B cell (primary cell): ENCODE results near the gene VEZT. TPM values are rescaled to one million over a fixed set of nuclear protein-coding genes. Genes with fewer than 3 reads are reported as not detected.

Source experiments
- ATAC-seq: fragments of 200-7000 bp; cut with Tn5 transposase; one replicate; pipeline ENCODE4 v1.10.0; 2021; ENCODE audit warnings: low read depth, mild to moderate bottlenecking, moderate number of reproducible peaks, moderate library complexity
- CTCF ChIA-PET: fragments of 350-600 bp; sonication (Branson Sonifier 250); formaldehyde crosslinking; loops from one replicate; lab custom pipeline; 2021; ENCODE audit warnings: antibody characterized with exemption, inconsistent platforms; lab: Charles Lee
- POLR2A ChIA-PET: fragments of 350-600 bp; sonication (Branson Sonifier 250); formaldehyde crosslinking; loops from one replicate; lab custom pipeline; 2021; ENCODE audit warnings: antibody characterized with exemption; lab: Charles Lee
- DNase-seq: peaks from one replicate; pipeline ENCODE4 v3.0.0; 2013
- H2AFZ ChIP-seq: 2 replicates; pipeline ENCODE4 v1.6.1; 2012; ENCODE audit warnings: mild to moderate bottlenecking, low read depth, low read length; ENCODE audit not compliant: insufficient read depth, poor library complexity, severe bottlenecking
- H3K27ac ChIP-seq, 2 donors: 1 replicate in 1 of 2; 2 replicates in 1 of 2; pipeline ENCODE4 v1.5.1; 2012 to 2013; ENCODE audit warnings: low read length in 2 of 2, mild to moderate bottlenecking in 2 of 2, moderate library complexity in 1 of 2
- H3K27me3 ChIP-seq, 4 experiments: fragments of 200-600 bp in 1 of 4; sonication (generic) in 1 of 4; replicated peaks in 1 of 4; 1 replicate in 2 of 4; 2 replicates in 2 of 4; pipeline versions ENCODE4 v1.6.1 to v1.7.0; 2013 to 2016; ENCODE audit warnings: low read length in 3 of 4, mild to moderate bottlenecking in 2 of 4, mixed read lengths in 1 of 4, moderate library complexity in 1 of 4; ENCODE audit not compliant: insufficient read depth in 4 of 4, control insufficient read depth in 3 of 4; ENCODE audit errors: control extremely low read depth in 1 of 4
- H3K36me3 ChIP-seq, 2 experiments: replicated peaks in 1 of 2; 1 replicate in 1 of 2; 2 replicates in 1 of 2; pipeline versions ENCODE4 v1.6.1 to v1.7.1; 2013; ENCODE audit warnings: low read length in 1 of 2; ENCODE audit not compliant: insufficient read depth in 2 of 2, control insufficient read depth in 1 of 2; ENCODE audit errors: control extremely low read depth in 1 of 2, extremely low read depth in 1 of 2
- H3K4me1 ChIP-seq, 2 donors: fragments of 200-600 bp in 1 of 2; sonication (generic) in 1 of 2; 1 replicate in 1 of 2; 2 replicates in 1 of 2; pipeline versions ENCODE4 v1.5.1 to v1.6.1; 2013 to 2017; ENCODE audit warnings: low read length in 2 of 2; ENCODE audit not compliant: control insufficient read depth in 2 of 2, insufficient read depth in 2 of 2
- H3K4me2 ChIP-seq: replicated peaks from 2 replicates; pipeline ENCODE3; 2012; ENCODE audit warnings: mild to moderate bottlenecking, low read depth, low read length; ENCODE audit not compliant: poor library complexity, severe bottlenecking
- H3K4me3 ChIP-seq, 5 experiments: fragments of 200-600 bp in 1 of 5; sonication (generic) in 1 of 5; 1 replicate in 3 of 5; 2 replicates in 2 of 5; pipeline versions ENCODE4 v1.5.1 to v1.7.0; 2011 to 2016; ENCODE audit warnings: low read length in 4 of 5, mild to moderate bottlenecking in 4 of 5, low read depth in 2 of 5, control low read depth in 1 of 5, moderate library complexity in 1 of 5; ENCODE audit not compliant: insufficient read depth in 1 of 5; ENCODE audit errors: control extremely low read depth in 1 of 5, extremely low read depth in 1 of 5
- H3K79me2 ChIP-seq: fragments of 200-600 bp; sonication (generic); one replicate; pipeline ENCODE4 v1.6.0; 2016; ENCODE audit warnings: low read length; ENCODE audit not compliant: control insufficient read depth, insufficient read depth
- H3K9ac ChIP-seq: fragments of 200-600 bp; sonication (generic); 2 replicates; pipeline ENCODE4 v1.6.1; 2017; ENCODE audit warnings: mild to moderate bottlenecking, low read length, moderate library complexity
- H3K9me3 ChIP-seq, 3 donors: one replicate each; pipeline versions ENCODE4 v1.6.1 to v1.7.1; 2013; ENCODE audit warnings: low read length in 2 of 3; ENCODE audit not compliant: control insufficient read depth in 2 of 3, insufficient read depth in 1 of 3; ENCODE audit errors: control extremely low read depth in 1 of 3
- H4K20me1 ChIP-seq: 2 replicates; pipeline ENCODE4 v1.6.0; 2012; ENCODE audit warnings: mild to moderate bottlenecking, low read length; ENCODE audit not compliant: insufficient read depth, control insufficient read depth, poor library complexity, severe bottlenecking
- H3K27ac Mint-ChIP-seq: one replicate; pipeline ENCODE4 v1.8.0; 2021; ENCODE audit warnings: mixed read lengths
- H3K27me3 Mint-ChIP-seq: one replicate; pipeline ENCODE4 v1.8.0; 2021; ENCODE audit warnings: mixed read lengths
- H3K4me1 Mint-ChIP-seq: one replicate; pipeline ENCODE4 v1.8.0; 2021; ENCODE audit warnings: mixed read lengths
- H3K4me3 Mint-ChIP-seq: one replicate; pipeline ENCODE4 v1.8.0; 2021; ENCODE audit warnings: mixed read lengths
- H3K9me3 Mint-ChIP-seq: one replicate; pipeline ENCODE4 v1.8.0; 2022; ENCODE audit warnings: mixed read lengths; ENCODE audit not compliant: insufficient read depth
- CTCF ChIP-seq: fragments of 200-600 bp; IDR thresholded peaks from one replicate; pipeline ENCODE4 v1.8.0; 2022; ENCODE audit warnings: antibody characterized with exemption, mild to moderate bottlenecking
- EZH2 ChIP-seq: IDR thresholded peaks from 2 replicates; pipeline ENCODE4 v1.6.1; 2012; ENCODE audit warnings: borderline replicate concordance, low read depth, mild to moderate bottlenecking, moderate library complexity, low read length; ENCODE audit not compliant: insufficient read depth, poor library complexity, severe bottlenecking
- WGBS: methylation state at CpG from one replicate; pipeline ENCODE4 v1.1.5; 2013; ENCODE audit warnings: missing lambda C conversion rate; ENCODE audit not compliant: insufficient coverage; 5-methylcytosine and 5-hydroxymethylcytosine counted together
- intact Hi-C: fragments of 100-400 bp; cut with micrococcal nuclease; formaldehyde crosslinking; loops from one replicate; pipeline ENCODE4 v1.10.0; 2022
- polyA plus RNA-seq: library from polyadenylated mRNA; depleted of rRNA; stranded (reverse); fragments of >200 nt; gene quantifications from 2 replicates; pipeline ENCODE4 v1.2.3, GENCODE V29; 2012
- total RNA-seq, 2 donors: library from RNA; stranded (reverse); fragments of 120-200 nt in 1 of 2; gene quantifications; 1 replicate in 1 of 2; 2 replicates in 1 of 2; pipeline versions ENCODE4 v1.2.3 to v1.2.4, GENCODE V29; 2013 to 2022

VEZT gene
- total and polyA plus RNA-seq, 2 donors (not counting 1 experiment from before 2014, with no cell fraction given) = 19.9 to 61.8 TPM

DNA sequence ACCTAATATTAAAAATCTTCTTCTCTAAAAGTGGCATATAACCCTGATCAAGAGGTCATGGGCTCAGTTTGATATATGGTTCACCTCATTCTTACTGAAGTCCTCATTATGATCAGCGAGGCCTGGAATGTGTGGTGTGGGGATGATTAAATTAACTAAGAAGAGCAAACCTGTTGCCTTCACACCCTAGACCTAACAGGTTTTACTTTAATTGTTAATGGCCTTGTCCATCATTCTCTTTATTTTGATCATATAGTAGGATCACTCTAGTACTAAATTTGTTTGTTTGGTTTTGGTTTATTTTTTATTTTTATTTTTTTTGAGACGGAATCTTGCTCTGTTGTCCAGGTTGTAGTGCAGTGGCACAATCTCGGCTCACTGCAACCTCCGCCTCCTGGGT, 43.5 kb downstream of the VEZT start:
- DNase-seq = no peak
- ATAC-seq = no peak
- ChIA-PET POLR2A (no interaction called here), CTCF (no interaction called here)
- Mint-ChIP-seq H3K4me1 (no peaks in the 10 kb centered on the region), H3K27ac (no peak overlapping the region), H3K27me3 (no peaks in the 10 kb centered on the region), H3K4me3 (no peak overlapping the region), H3K9me3 (no peaks in the 10 kb centered on the region)
- H3K9ac ChIP-seq = no peak overlapping the region
- no peak overlapping the region for H2AFZ ChIP-seq
- no peak overlapping the region for H3K4me3 ChIP-seq
- H4K20me1 ChIP-seq = no peaks in the 10 kb centered on the region
- H3K79me2 ChIP-seq = no peaks in the 10 kb centered on the region
- intact Hi-C loops = no loop called here
- H3K4me1 ChIP-seq = no peaks in the 10 kb centered on the region
- no peaks in the 10 kb centered on the region for H3K27me3 ChIP-seq
- no peak overlapping the region for H3K4me2 ChIP-seq
- H3K36me3 ChIP-seq = peaks cover 10 to 59% of the 10 kb centered on the region in 2 experiments
- H3K27ac ChIP-seq = no peak overlapping the region
- TF ChIP-seq EZH2 (no peak), CTCF (no peak)
- no peaks in the 10 kb centered on the region for H3K9me3 ChIP-seq
- WGBS = 100% methylated on average over 3 of the region's 4 CpGs

GRCh38 chr12:95262808-95263207, 45.2 kb downstream of the VEZT start:
- Histone ChIP-seq H3K36me3 (peaks cover 12 to 58% of the 10 kb centered on the region in 2 experiments), H4K20me1 (no peaks in the 10 kb centered on the region), H3K4me1 (no peaks in the 10 kb centered on the region), H3K4me2 (no peak overlapping the region), H3K79me2 (no peaks in the 10 kb centered on the region), H3K27me3 (no peaks in the 10 kb centered on the region), H3K4me3 (no peak overlapping the region), H3K9me3 (no peaks in the 10 kb centered on the region), H3K27ac (no peak overlapping the region), H3K9ac (no peak overlapping the region), H2AFZ (no peak overlapping the region)
- intact Hi-C loops = no loop called here
- H3K4me3 Mint-ChIP-seq = no peak overlapping the region
- H3K9me3 Mint-ChIP-seq = no peaks in the 10 kb centered on the region
- DNase-seq (no peak), ATAC-seq (no peak)
- ChIA-PET CTCF (interaction anchor here (1.1 kb wide), 1 partner anchor 272 kb away, joined by 4 read pairs; no protein-coding TSS in a partner anchor), POLR2A (no interaction called here)
- TF ChIP-seq CTCF (no peak), EZH2 (no peak)
- H3K27ac Mint-ChIP-seq = no peak overlapping the region
- no peaks in the 10 kb centered on the region for H3K27me3 Mint-ChIP-seq
- H3K4me1 Mint-ChIP-seq = no peaks in the 10 kb centered on the region
- no CpG with 5 or more reads among the region's 3 CpGs for WGBS
